Natural killer cell (primary cell): ENCODE data around the gene WFDC12. TPM values are rescaled to one million over a fixed set of nuclear protein-coding genes. Genes with fewer than 3 reads are reported as not detected.

Experiments
- ATAC-seq, 3 donors: fragments of 150-1000 bp in 2 of 3; fragments of 200-7000 bp in 1 of 3; cut with Tn5 transposase; 1 replicate in 1 of 3; 2 replicates in 2 of 3; pipeline ENCODE4 v1.10.0; 2021; ENCODE audit warnings: mild to moderate bottlenecking in 2 of 3, moderate library complexity in 2 of 3
- DNase-seq, 2 donors: peaks; one replicate each; pipeline versions ENCODE4 v3.0.0 to v3.0.0-alpha.2; 2013 to 2021; ENCODE audit warnings: mixed read lengths in 1 of 2
- H3K27ac ChIP-seq: one replicate; pipeline ENCODE4 v1.5.1; 2013; ENCODE audit warnings: mild to moderate bottlenecking, low read length
- H3K27me3 ChIP-seq: one replicate; pipeline ENCODE4 v1.6.1; 2013; ENCODE audit warnings: low read length; ENCODE audit not compliant: control insufficient read depth, insufficient read depth
- H3K36me3 ChIP-seq: one replicate; pipeline ENCODE4 v1.6.1; 2013; ENCODE audit warnings: low read length; ENCODE audit not compliant: control insufficient read depth, insufficient read depth
- H3K4me1 ChIP-seq: one replicate; pipeline ENCODE4 v1.6.1; 2013; ENCODE audit warnings: low read length; ENCODE audit not compliant: control insufficient read depth, insufficient read depth
- H3K4me3 ChIP-seq: one replicate; pipeline ENCODE4 v1.5.1; 2013; ENCODE audit warnings: low read length
- H3K9me3 ChIP-seq: one replicate; pipeline ENCODE4 v1.6.1; 2013; ENCODE audit warnings: low read length; ENCODE audit not compliant: control insufficient read depth, insufficient read depth
- H3K27ac Mint-ChIP-seq, 2 donors: one replicate each; pipeline ENCODE4 v1.8.0; 2022; ENCODE audit warnings: mild to moderate bottlenecking in 2 of 2, mixed read lengths in 2 of 2, moderate library complexity in 1 of 2
- H3K27me3 Mint-ChIP-seq, 2 donors: one replicate each; pipeline ENCODE4 v1.8.0; 2022; ENCODE audit warnings: low read depth in 2 of 2, mixed read lengths in 2 of 2
- H3K36me3 Mint-ChIP-seq: one replicate; pipeline ENCODE4 v1.8.0; 2022; ENCODE audit warnings: mixed read lengths
- H3K4me1 Mint-ChIP-seq, 2 donors: one replicate each; pipeline ENCODE4 v1.8.0; 2022; ENCODE audit warnings: mixed read lengths in 2 of 2
- H3K4me3 Mint-ChIP-seq: one replicate; pipeline ENCODE4 v1.8.0; 2022; ENCODE audit warnings: mild to moderate bottlenecking, moderate library complexity, mixed read lengths
- H3K9me3 Mint-ChIP-seq, 2 donors: one replicate each; pipeline ENCODE4 v1.8.0; 2022; ENCODE audit warnings: mixed read lengths in 2 of 2
- WGBS: methylation state at CpG from one replicate; pipeline ENCODE4 v1.1.7; 2013; ENCODE audit warnings: missing lambda C conversion rate; ENCODE audit not compliant: insufficient coverage; 5-methylcytosine and 5-hydroxymethylcytosine counted together
- intact Hi-C: fragments of 100-400 bp; cut with micrococcal nuclease; formaldehyde crosslinking; loops from one replicate; pipeline ENCODE4 v1.14.2; 2022
- total RNA-seq, 4 donors: library from RNA; stranded (reverse); fragments of 120-200 nt in 1 of 4; gene quantifications; one replicate each; pipeline versions ENCODE4 v1.2.3 to v1.2.4, GENCODE V29; 2013 to 2022
- TF ChIP-seq, protein P1 (sequence below): fragments of 200-600 bp; IDR thresholded peaks from one replicate; pipeline ENCODE4 v1.8.0; 2022; ENCODE audit warnings: antibody characterized with exemption

Gene WFDC12
- total RNA-seq, 3 donors from 2014 or later (not counting 1 experiment from before 2014, with no cell fraction given), result not detected

GRCh38 chr20:45096781-45097180, 27.5 kb downstream of the WFDC12 start:
- Mint-ChIP-seq H3K4me1 (peaks cover 0 to 13% of the 10 kb centered on the region in 2 donors), H3K9me3 (no peaks in the 10 kb centered on the region), H3K4me3 (no peak overlapping the region), H3K36me3 (no peaks in the 10 kb centered on the region), H3K27me3 (peaks cover 26% of the 10 kb centered on the region in 2 donors), H3K27ac (no peak overlapping the region)
- Histone ChIP-seq H3K4me1 (peaks cover 4% of the 10 kb centered on the region), H3K4me3 (no peak overlapping the region), H3K36me3 (no peaks in the 10 kb centered on the region), H3K9me3 (no peaks in the 10 kb centered on the region), H3K27ac (no peak overlapping the region), H3K27me3 (peaks cover 18% of the 10 kb centered on the region)
- 90% methylated on average over 8 of the region's 9 CpGs for WGBS
- ATAC-seq (no peak), DNase-seq (no peak)
- TF ChIP-seq, protein P1, sequence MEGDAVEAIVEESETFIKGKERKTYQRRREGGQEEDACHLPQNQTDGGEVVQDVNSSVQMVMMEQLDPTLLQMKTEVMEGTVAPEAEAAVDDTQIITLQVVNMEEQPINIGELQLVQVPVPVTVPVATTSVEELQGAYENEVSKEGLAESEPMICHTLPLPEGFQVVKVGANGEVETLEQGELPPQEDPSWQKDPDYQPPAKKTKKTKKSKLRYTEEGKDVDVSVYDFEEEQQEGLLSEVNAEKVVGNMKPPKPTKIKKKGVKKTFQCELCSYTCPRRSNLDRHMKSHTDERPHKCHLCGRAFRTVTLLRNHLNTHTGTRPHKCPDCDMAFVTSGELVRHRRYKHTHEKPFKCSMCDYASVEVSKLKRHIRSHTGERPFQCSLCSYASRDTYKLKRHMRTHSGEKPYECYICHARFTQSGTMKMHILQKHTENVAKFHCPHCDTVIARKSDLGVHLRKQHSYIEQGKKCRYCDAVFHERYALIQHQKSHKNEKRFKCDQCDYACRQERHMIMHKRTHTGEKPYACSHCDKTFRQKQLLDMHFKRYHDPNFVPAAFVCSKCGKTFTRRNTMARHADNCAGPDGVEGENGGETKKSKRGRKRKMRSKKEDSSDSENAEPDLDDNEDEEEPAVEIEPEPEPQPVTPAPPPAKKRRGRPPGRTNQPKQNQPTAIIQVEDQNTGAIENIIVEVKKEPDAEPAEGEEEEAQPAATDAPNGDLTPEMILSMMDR, result no peak
- intact Hi-C loops, result loop anchor here (1.0 to 5.0 kb wide), 2 partner anchors 52 to 139 kb away; no protein-coding TSS in a partner anchor

GRCh38 chr20:45095805-45096238, 28.4 kb downstream of the WFDC12 start:
- no peaks in the 10 kb centered on the region for H3K36me3 Mint-ChIP-seq
- intact Hi-C loops, result loop anchor here (1.0 to 5.0 kb wide), 2 partner anchors 52 to 139 kb away; no protein-coding TSS in a partner anchor

DNA sequence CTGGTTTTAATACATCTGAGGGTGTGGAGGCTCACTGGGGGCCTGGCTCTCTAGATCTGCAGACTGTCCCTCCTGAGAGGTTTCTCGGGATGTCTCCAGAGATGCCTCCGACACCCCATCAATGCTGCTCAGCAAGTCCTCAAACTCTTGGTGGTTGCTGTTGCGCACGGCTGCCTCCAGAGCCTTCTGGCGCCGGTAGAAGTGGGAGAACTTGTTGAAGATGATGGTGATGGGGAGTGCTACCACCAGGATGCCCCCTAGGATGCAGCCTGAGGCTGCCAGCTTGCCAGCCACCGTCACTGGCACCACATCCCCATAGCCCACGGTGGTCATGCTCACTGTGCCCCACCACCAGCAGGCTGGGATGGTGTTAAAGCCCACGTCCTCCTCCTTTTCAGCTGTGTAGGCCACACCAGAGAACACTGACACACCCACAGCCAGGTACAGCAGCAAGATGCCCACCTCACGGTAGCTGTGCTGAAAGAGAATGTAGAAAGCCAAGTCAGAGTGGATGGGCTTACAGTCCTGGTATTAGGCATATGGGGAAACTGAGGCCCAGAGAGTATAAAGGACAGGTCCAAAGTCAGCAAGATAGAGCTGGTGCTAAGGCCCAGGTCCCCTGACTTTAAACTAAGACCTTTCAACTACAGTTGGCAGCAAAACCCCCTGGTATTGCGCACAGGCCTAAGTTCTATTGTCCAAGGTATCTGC, 29.2 kb downstream of the WFDC12 start:
- Histone ChIP-seq H3K9me3 (no peaks in the 10 kb centered on the region), H3K27ac (no peak overlapping the region), H3K4me3 (no peak overlapping the region), H3K27me3 (peaks cover 13% of the 10 kb centered on the region), H3K36me3 (peaks cover 4% of the 10 kb centered on the region), H3K4me1 (peaks cover 4% of the 10 kb centered on the region)
- no peak for ATAC-seq
- TF ChIP-seq, protein P1, result no peak
- no peaks in the 10 kb centered on the region for H3K9me3 Mint-ChIP-seq
- WGBS, result 85% methylated on average over 11 of the region's 11 CpGs
- H3K36me3 Mint-ChIP-seq, result no peaks in the 10 kb centered on the region
- DNase-seq, result no peak
- intact Hi-C loops, result loop anchor here (5.0 kb wide), 1 partner anchor 138 kb away; no protein-coding TSS in a partner anchor
- H3K4me3 Mint-ChIP-seq, result no peak overlapping the region
- H3K4me1 Mint-ChIP-seq, result peaks cover 0 to 3% of the 10 kb centered on the region in 2 donors
- peaks cover 13 to 14% of the 10 kb centered on the region in 2 donors for H3K27me3 Mint-ChIP-seq
- no peak overlapping the region for H3K27ac Mint-ChIP-seq

More at GRCh38 chr20:45095805-45096238, 28.4 kb downstream of the WFDC12 start:
- Mint-ChIP-seq H3K27me3 (peaks cover 21% of the 10 kb centered on the region in 2 donors), H3K9me3 (no peaks in the 10 kb centered on the region), H3K4me1 (peaks cover 0 to 9% of the 10 kb centered on the region in 2 donors), H3K27ac (no peak overlapping the region), H3K4me3 (no peak overlapping the region)
- ATAC-seq (peak; percentile 59 to 75 (median 63)), DNase-seq (peak; percentile 30 to 84)
- TF ChIP-seq, protein P1, result peak; percentile 68
- Histone ChIP-seq H3K36me3 (no peaks in the 10 kb centered on the region), H3K9me3 (no peaks in the 10 kb centered on the region), H3K27ac (no peak overlapping the region), H3K4me1 (peaks cover 4% of the 10 kb centered on the region), H3K27me3 (peaks cover 18% of the 10 kb centered on the region), H3K4me3 (no peak overlapping the region)
- WGBS, result 10% methylated on average over 7 of the region's 7 CpGs
